ENCODE results near the gene MPP1.

MPP1 gene

GRCh38 chrX:154758696-154759095 is 46.6 kb downstream of the MPP1 start:
- H3K9me3 ChIP-seq (ENCODE audit: insufficient read depth, low read depth, low read length) = no peaks in the 10 kb centered on the region
- H2AFZ ChIP-seq (ENCODE audit: low read length) = no peak overlapping the region; the same call in 1 of the 2 replicates
- no peak for TF ChIP-seq CTCF (conservative IDR thresholded peaks at IDR 0.05; ENCODE audit: low read length)
- no peak for TF ChIP-seq EZH2phosphoT487 (IDR thresholded peaks at IDR 0.05; ENCODE audit: borderline replicate concordance)
- no peak overlapping the region for H3K4me3 ChIP-seq (ENCODE audit: low read length, poor library complexity, severe bottlenecking)
- H3K36me3 ChIP-seq (ENCODE audit: insufficient read depth, low read length) = no peaks in the 10 kb centered on the region
- H3K79me2 ChIP-seq (ENCODE audit: insufficient read depth, low read length) = peaks cover 10% of the 10 kb centered on the region
- H3K4me2 ChIP-seq (ENCODE audit: low read depth, low read length, poor library complexity, severe bottlenecking) = no peak overlapping the region
- H3K27me3 ChIP-seq (ENCODE audit: insufficient read depth, low read length, poor library complexity, severe bottlenecking) = no peaks in the 10 kb centered on the region
- H3K4me1 ChIP-seq (ENCODE audit: insufficient read depth, low read length, poor library complexity, severe bottlenecking) = peaks cover 10% of the 10 kb centered on the region
- no peaks in the 10 kb centered on the region for H3F3A ChIP-seq (ENCODE audit: low read depth)
- no peaks in the 10 kb centered on the region for H3K9me2 ChIP-seq (replicated peaks; ENCODE audit: low read depth, low read length)
- H4K20me1 ChIP-seq (ENCODE audit: insufficient read depth, low read length, poor library complexity, severe bottlenecking) = peaks cover 3% of the 10 kb centered on the region
- H3K9ac ChIP-seq (ENCODE audit: low read depth, low read length, poor library complexity, severe bottlenecking) = no peak overlapping the region

- Histone ChIP-seq H3K9me2 (replicated peaks; ENCODE audit: low read depth, low read length) (no peaks in the 10 kb centered on the region), H3K4me1 (ENCODE audit: insufficient read depth, low read length, poor library complexity, severe bottlenecking) (peaks cover 24% of the 10 kb centered on the region), H3K4me3 (ENCODE audit: low read length, poor library complexity, severe bottlenecking) (no peak overlapping the region), H3K4me2 (ENCODE audit: low read depth, low read length, poor library complexity, severe bottlenecking) (peak overlapping the region; percentile 38), H2AFZ (ENCODE audit: low read length) (no peak overlapping the region), H3K36me3 (ENCODE audit: insufficient read depth, low read length) (no peaks in the 10 kb centered on the region), H3F3A (ENCODE audit: low read depth) (no peaks in the 10 kb centered on the region), H3K79me2 (ENCODE audit: insufficient read depth, low read length) (0 out of 2 replicates have a peak, but pooled peaks cover 6% of the 10 kb centered on the region), H3K27me3 (ENCODE audit: insufficient read depth, low read length, poor library complexity, severe bottlenecking) (no peaks in the 10 kb centered on the region), H3K9me3 (ENCODE audit: insufficient read depth, low read depth, low read length) (no peaks in the 10 kb centered on the region), H3K9ac (ENCODE audit: low read depth, low read length, poor library complexity, severe bottlenecking) (no peak overlapping the region), H4K20me1 (ENCODE audit: insufficient read depth, low read length, poor library complexity, severe bottlenecking) (no peaks in the 10 kb centered on the region)
- no peak for TF ChIP-seq CTCF (conservative IDR thresholded peaks at IDR 0.05; ENCODE audit: low read length)
- TF ChIP-seq EZH2phosphoT487 (IDR thresholded peaks at IDR 0.05; ENCODE audit: borderline replicate concordance) = no peak
These were observed 53.5 kb downstream of the MPP1 start for GRCh38 chrX:154751669-154752271.

- TF ChIP-seq EZH2phosphoT487 (IDR thresholded peaks at IDR 0.05; ENCODE audit: borderline replicate concordance) = no peak
- TF ChIP-seq CTCF (conservative IDR thresholded peaks at IDR 0.05; ENCODE audit: low read length) = no peak
- no peak overlapping the region for H3K9ac ChIP-seq (ENCODE audit: low read depth, low read length, poor library complexity, severe bottlenecking)
- H3K4me1 ChIP-seq (ENCODE audit: insufficient read depth, low read length, poor library complexity, severe bottlenecking) = peaks cover 24% of the 10 kb centered on the region
- no peaks in the 10 kb centered on the region for H3K9me3 ChIP-seq (ENCODE audit: insufficient read depth, low read depth, low read length)
- H2AFZ ChIP-seq (ENCODE audit: low read length) = 0 out of 2 replicates have a peak overlapping the region, but pooled peaks have one; percentile 39
- no peaks in the 10 kb centered on the region for H4K20me1 ChIP-seq (ENCODE audit: insufficient read depth, low read length, poor library complexity, severe bottlenecking)
- no peaks in the 10 kb centered on the region for H3K9me2 ChIP-seq (replicated peaks; ENCODE audit: low read depth, low read length)
- H3K4me3 ChIP-seq (ENCODE audit: low read length, poor library complexity, severe bottlenecking) = peak overlapping the region; percentile 35
- no peaks in the 10 kb centered on the region for H3K27me3 ChIP-seq (ENCODE audit: insufficient read depth, low read length, poor library complexity, severe bottlenecking)
- no peaks in the 10 kb centered on the region for H3K36me3 ChIP-seq (ENCODE audit: insufficient read depth, low read length)
- H3K4me2 ChIP-seq (ENCODE audit: low read depth, low read length, poor library complexity, severe bottlenecking) = peak overlapping the region; percentile 38
- H3F3A ChIP-seq (ENCODE audit: low read depth) = no peaks in the 10 kb centered on the region
- H3K79me2 ChIP-seq (ENCODE audit: insufficient read depth, low read length) = 0 out of 2 replicates have a peak, but pooled peaks cover 6% of the 10 kb centered on the region
These were observed 54.0 kb downstream of the MPP1 start for GRCh38 chrX:154751203-154751668.

Measured in Loucy (cell line).